ENCODE measurements around the gene ZCCHC24.

The ZCCHC24 gene

GRCh38 chr10:79394664-79395063 lies 50.8 kb downstream of the ZCCHC24 start:
- no peak for DNase-seq

GRCh38 chr10:79393924-79394610 lies 51.4 kb downstream of the ZCCHC24 start:
- DNase-seq, result no peak

- DNase-seq, result no peak
These were observed 52.1 kb downstream of the ZCCHC24 start for GRCh38 chr10:79393221-79393923.

GRCh38 chr10:79392506-79393176 lies 52.8 kb downstream of the ZCCHC24 start:
- DNase-seq, result no peak

- no peak for DNase-seq
These were observed 53.4 kb downstream of the ZCCHC24 start for GRCh38 chr10:79392020-79392398.

- no peak for DNase-seq
These were observed 54.0 kb downstream of the ZCCHC24 start for GRCh38 chr10:79391231-79392019.

- DNase-seq, result no peak
These were observed 54.7 kb downstream of the ZCCHC24 start for GRCh38 chr10:79390551-79391229.

- DNase-seq, result no peak
These were observed 55.4 kb downstream of the ZCCHC24 start for GRCh38 chr10:79390057-79390456.

- no peak for DNase-seq
These were observed 57.2 kb downstream of the ZCCHC24 start for GRCh38 chr10:79387974-79388850.

GRCh38 chr10:79387466-79387973 lies 57.9 kb downstream of the ZCCHC24 start:
- no peak for DNase-seq

- DNase-seq, result no peak
These were observed 58.6 kb downstream of the ZCCHC24 start for GRCh38 chr10:79386637-79387465.

GRCh38 chr10:79385804-79386531 lies 59.5 kb downstream of the ZCCHC24 start:
- DNase-seq, result no peak

GRCh38 chr10:79385392-79385795 lies 60.0 kb downstream of the ZCCHC24 start:
- no peak for DNase-seq

- no peak for DNase-seq
These were observed 60.5 kb downstream of the ZCCHC24 start for GRCh38 chr10:79384773-79385391.

- DNase-seq, result no peak
These were observed 61.3 kb downstream of the ZCCHC24 start for GRCh38 chr10:79383974-79384606.

GRCh38 chr10:79382491-79382941 lies 62.9 kb downstream of the ZCCHC24 start:
- DNase-seq, result no peak

GRCh38 chr10:79381804-79382221 lies 63.6 kb downstream of the ZCCHC24 start:
- DNase-seq, result no peak

GRCh38 chr10:79380946-79381721 lies 64.3 kb downstream of the ZCCHC24 start:
- DNase-seq, result no peak
